Cortex of kidney (tissue), 1 donor: Measurements from ENCODE around the gene CDC23.

Source experiments
- DNase-seq: peaks from one replicate; lab custom pipeline; 2025; lab: John Stamatoyannopoulos, UW

The CDC23 gene

GRCh38 chr5:138141734-138142133 lies 71.4 kb downstream of the CDC23 start:
- DNase-seq: no peak

- no peak for DNase-seq
Measured at GRCh38 chr5:138140268-138140667, 72.9 kb downstream of the CDC23 start.

GRCh38 chr5:138139781-138140090 lies 73.4 kb downstream of the CDC23 start:
- no peak for DNase-seq

DNA sequence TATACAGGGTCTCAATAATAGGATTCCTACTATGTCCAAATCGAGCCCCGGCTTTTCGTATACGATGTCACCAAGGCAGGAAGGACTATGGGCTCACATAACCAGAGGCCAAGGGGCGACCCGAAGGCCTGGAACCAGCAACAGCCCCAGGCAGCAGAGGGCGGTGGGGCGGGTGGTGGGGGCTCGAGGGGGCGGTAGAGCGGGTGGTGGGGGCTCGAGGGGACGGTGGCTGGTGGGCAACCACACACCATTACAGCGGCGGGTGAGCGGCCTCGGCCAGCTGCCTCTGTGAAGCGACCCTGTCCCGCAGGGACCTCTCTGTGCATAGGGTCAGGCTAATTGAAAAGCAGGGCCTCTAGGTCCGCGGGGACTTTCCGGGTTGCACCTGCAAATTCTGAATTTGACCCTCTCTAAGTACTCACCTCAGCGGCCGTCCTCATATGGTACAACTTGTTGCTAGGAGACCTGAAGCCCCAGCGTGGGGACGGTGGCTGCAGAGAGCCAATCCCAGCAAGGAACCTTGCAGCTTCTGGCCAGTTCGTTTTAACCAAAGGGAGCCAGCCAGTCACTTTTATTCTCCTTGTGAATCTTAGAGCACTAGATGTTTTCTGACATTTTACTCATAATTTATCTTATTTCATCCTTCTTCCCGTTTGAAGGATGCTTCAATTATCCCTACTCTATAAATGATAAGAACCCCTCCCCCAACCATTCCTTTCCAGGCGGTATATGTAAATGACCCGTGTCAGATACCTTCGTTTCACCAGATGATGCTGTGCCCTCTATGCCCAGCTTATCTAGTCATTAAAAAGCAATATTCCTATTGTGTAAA lies 74.0 kb downstream of the CDC23 start, which contains the start of gene NME5:
Gene NME5, minus strand, starts transcription at position 480 of the 832 bp plus-strand sequence. CDS start 648 bp downstream, outside the sequence.
- DNase-seq: no peak
